ENCODE measurements around the gene CES5A.
A peak's percentile ranks its signal among the peaks of the same experiment; 100 is the strongest.

Gene CES5A

DNA sequence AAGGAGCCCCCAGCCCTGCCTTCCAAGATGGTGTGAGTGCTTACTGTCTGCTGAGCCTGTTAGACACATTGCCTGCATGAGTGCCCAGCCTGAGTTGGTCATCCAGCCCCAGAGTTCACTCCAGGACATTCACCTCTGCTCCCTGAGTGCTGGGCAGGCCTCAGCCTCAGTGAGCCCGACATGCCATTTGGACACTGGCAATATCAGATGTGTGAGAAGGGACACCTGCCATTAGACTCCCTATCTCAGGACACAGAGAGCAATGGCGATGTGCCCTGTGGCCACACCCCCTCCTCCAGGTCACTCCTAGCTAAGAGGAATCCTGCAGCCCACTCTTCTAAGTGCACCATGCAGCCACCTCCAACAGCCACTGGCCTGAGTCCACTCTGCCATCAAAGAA is 34.7 kb upstream of the CES5A start:
- Histone ChIP-seq H3K27me3 (ENCODE audit: control insufficient read depth, insufficient read depth, low read length, poor library complexity, severe bottlenecking) (no peaks in the 10 kb centered on the region), H3K4me3 (ENCODE audit: insufficient read depth, low read depth, low read length) (no peak overlapping the region), H3K36me3 (ENCODE audit: control insufficient read depth, insufficient read depth, low read length) (no peaks in the 10 kb centered on the region), H3K4me1 (ENCODE audit: control insufficient read depth, insufficient read depth, low read length) (no peaks in the 10 kb centered on the region), H3K27ac (ENCODE audit: insufficient read depth, low read depth, low read length, poor library complexity, severe bottlenecking) (no peak overlapping the region), H3K9me3 (ENCODE audit: control insufficient read depth, low read length) (no peaks in the 10 kb centered on the region)
- WGBS, 2 experiments: 94 to 95% methylated on average over 2 of the region's 2 CpGs

DNA sequence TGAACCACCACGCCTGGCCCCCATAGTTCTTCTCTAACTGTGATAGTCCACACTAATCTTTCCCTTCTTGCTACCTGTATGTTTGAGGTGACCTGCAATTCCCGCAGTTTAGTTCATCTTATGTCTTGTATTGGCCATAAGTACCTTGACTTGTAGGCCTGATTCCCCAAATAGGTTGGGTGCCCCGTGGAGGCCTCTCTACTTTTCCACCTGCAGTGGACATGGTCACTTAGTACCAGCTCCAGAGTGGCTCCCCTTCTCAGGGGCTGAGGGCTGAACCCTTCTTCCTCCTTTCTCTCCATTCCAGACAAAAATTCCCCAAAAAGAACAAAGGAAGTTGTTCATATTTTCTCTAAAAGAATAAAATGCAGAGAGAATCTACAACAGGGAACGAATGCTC is 33.5 kb upstream of the CES5A start:
- Histone ChIP-seq H3K4me3 (ENCODE audit: insufficient read depth, low read depth, low read length) (no peak overlapping the region), H3K27me3 (ENCODE audit: control insufficient read depth, insufficient read depth, low read length, poor library complexity, severe bottlenecking) (no peaks in the 10 kb centered on the region), H3K9me3 (ENCODE audit: control insufficient read depth, low read length) (no peaks in the 10 kb centered on the region), H3K4me1 (ENCODE audit: control insufficient read depth, insufficient read depth, low read length) (no peaks in the 10 kb centered on the region), H3K27ac (ENCODE audit: insufficient read depth, low read depth, low read length, poor library complexity, severe bottlenecking) (no peak overlapping the region), H3K36me3 (ENCODE audit: control insufficient read depth, insufficient read depth, low read length) (no peaks in the 10 kb centered on the region)
- WGBS, 2 experiments: 91 to 97% methylated on average over 4 of the region's 4 CpGs

DNA sequence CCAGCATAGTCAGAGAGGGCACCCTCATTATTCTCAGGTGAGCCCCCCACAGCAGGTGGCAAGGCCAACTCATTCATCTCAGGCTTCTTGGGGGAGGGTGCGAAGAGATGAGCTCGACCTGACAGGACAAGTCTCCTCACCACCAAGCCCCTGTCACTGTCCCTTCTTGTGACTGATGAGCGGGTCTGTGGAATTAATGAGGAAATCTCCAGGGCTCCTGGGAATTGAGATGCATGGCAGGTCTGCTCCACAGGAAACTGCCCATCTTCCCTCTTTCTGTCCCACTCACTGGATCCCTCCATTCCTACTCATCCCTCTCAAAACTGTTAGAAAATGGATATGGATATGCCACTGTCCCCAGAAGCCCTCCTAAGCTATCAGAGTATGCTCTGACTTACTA is 32.5 kb upstream of the CES5A start:
- H3K9me3 ChIP-seq (ENCODE audit: control insufficient read depth, low read length): no peaks in the 10 kb centered on the region
- H3K4me3 ChIP-seq (ENCODE audit: insufficient read depth, low read depth, low read length): no peak overlapping the region
- no peaks in the 10 kb centered on the region for H3K36me3 ChIP-seq (ENCODE audit: control insufficient read depth, insufficient read depth, low read length)
- H3K27me3 ChIP-seq (ENCODE audit: control insufficient read depth, insufficient read depth, low read length, poor library complexity, severe bottlenecking): no peaks in the 10 kb centered on the region
- no peak overlapping the region for H3K27ac ChIP-seq (ENCODE audit: insufficient read depth, low read depth, low read length, poor library complexity, severe bottlenecking)
- H3K4me1 ChIP-seq (ENCODE audit: control insufficient read depth, insufficient read depth, low read length): no peaks in the 10 kb centered on the region
- WGBS, 2 experiments: 80 to 92% methylated on average over 3 of the region's 3 CpGs

DNA sequence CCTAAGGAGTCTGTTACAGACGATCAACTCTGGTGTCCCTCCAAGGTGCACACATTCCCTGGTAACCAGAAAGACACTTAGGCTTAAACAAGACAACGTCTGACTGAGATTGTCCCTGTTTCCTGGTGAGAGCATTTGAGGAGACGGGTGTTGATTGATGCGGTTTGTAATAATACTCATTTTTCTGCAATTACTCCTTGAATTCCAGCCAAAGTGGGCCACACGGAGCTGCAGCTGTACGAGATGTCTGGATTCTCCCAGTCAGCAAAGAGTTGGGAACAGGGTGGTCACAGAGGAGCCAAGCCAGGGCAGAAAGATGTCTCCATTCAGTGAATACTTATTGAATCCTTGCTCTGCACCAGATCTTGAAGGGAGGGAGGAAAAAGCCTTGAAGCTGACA is 30.9 kb upstream of the CES5A start:
- H3K36me3 ChIP-seq (ENCODE audit: control insufficient read depth, insufficient read depth, low read length): no peaks in the 10 kb centered on the region
- peaks cover 5% of the 10 kb centered on the region for H3K4me1 ChIP-seq (ENCODE audit: control insufficient read depth, insufficient read depth, low read length)
- H3K4me3 ChIP-seq (ENCODE audit: insufficient read depth, low read depth, low read length): no peak overlapping the region
- H3K9me3 ChIP-seq (ENCODE audit: control insufficient read depth, low read length): no peaks in the 10 kb centered on the region
- H3K27ac ChIP-seq (ENCODE audit: insufficient read depth, low read depth, low read length, poor library complexity, severe bottlenecking): no peak overlapping the region
- no peaks in the 10 kb centered on the region for H3K27me3 ChIP-seq (ENCODE audit: control insufficient read depth, insufficient read depth, low read length, poor library complexity, severe bottlenecking)
- WGBS, 2 experiments: 92 to 96% methylated on average over 6 of the region's 6 CpGs

DNA sequence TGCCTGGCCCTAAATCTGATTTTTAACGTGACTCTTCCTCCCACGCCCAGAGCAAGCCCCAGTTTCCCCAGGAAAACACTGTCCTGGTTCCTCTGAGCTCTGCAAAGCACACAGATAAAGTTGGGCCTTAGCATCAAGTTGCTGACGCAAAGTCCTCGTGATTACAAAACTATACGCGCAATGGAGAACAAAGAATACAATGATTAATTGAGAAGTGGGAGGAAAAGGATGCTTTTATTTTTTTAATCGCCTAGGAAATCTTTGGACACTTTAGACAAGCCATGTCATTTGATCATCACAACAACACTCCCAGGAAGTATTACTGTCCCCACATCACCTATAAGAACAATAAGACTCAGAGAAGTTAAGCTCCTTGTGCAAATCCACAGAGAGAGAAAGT is 30.5 kb upstream of the CES5A start:
- H3K4me1 ChIP-seq (ENCODE audit: control insufficient read depth, insufficient read depth, low read length): peaks cover 6% of the 10 kb centered on the region
- no peaks in the 10 kb centered on the region for H3K9me3 ChIP-seq (ENCODE audit: control insufficient read depth, low read length)
- no peaks in the 10 kb centered on the region for H3K27me3 ChIP-seq (ENCODE audit: control insufficient read depth, insufficient read depth, low read length, poor library complexity, severe bottlenecking)
- no peak overlapping the region for H3K27ac ChIP-seq (ENCODE audit: insufficient read depth, low read depth, low read length, poor library complexity, severe bottlenecking)
- H3K36me3 ChIP-seq (ENCODE audit: control insufficient read depth, insufficient read depth, low read length): no peaks in the 10 kb centered on the region
- H3K4me3 ChIP-seq (ENCODE audit: insufficient read depth, low read depth, low read length): no peak overlapping the region
- 87 to 89% methylated on average over 7 of the region's 7 CpGs for WGBS, 2 experiments

DNA sequence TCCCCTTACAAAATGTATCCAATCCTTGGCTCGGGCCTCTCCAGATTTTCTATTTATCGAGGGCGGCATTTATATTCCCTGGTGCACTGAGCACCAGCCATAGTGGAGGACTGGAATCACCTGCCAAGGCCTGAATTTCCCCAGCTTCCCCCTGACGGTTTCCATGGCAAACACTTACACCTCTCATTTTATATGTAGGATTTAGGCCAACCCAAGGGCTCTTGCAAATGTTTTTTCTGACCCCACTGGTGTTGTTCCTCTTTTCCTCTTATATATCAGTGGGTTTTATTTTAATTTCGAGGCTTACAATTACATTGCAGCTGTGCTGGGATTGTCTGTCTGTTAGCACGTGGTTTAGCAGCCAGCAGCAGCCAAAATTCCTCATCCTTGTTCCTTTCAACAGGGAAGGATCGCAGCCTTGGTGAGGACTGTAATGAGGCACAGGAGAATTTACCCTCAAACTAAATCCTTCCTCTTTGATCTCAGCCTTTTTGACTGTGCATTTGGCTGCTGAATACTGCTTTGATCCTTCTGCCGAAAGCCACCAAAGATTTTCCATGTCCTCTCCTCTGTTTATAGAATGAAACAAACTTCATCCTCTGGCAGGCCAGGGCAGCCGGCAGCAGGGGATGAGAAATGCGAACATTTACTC is 26.5 kb upstream of the CES5A start:
- Histone ChIP-seq H3K4me3 (ENCODE audit: insufficient read depth, low read depth, low read length) (no peak overlapping the region), H3K4me1 (ENCODE audit: control insufficient read depth, insufficient read depth, low read length) (peaks cover 21% of the 10 kb centered on the region), H3K27ac (ENCODE audit: insufficient read depth, low read depth, low read length, poor library complexity, severe bottlenecking) (no peak overlapping the region), H3K36me3 (ENCODE audit: control insufficient read depth, insufficient read depth, low read length) (no peaks in the 10 kb centered on the region), H3K27me3 (ENCODE audit: control insufficient read depth, insufficient read depth, low read length, poor library complexity, severe bottlenecking) (no peaks in the 10 kb centered on the region), H3K9me3 (ENCODE audit: control insufficient read depth, low read length) (no peaks in the 10 kb centered on the region)
- 74 to 75% methylated on average over 10 of the region's 10 CpGs for WGBS, 2 experiments

DNA sequence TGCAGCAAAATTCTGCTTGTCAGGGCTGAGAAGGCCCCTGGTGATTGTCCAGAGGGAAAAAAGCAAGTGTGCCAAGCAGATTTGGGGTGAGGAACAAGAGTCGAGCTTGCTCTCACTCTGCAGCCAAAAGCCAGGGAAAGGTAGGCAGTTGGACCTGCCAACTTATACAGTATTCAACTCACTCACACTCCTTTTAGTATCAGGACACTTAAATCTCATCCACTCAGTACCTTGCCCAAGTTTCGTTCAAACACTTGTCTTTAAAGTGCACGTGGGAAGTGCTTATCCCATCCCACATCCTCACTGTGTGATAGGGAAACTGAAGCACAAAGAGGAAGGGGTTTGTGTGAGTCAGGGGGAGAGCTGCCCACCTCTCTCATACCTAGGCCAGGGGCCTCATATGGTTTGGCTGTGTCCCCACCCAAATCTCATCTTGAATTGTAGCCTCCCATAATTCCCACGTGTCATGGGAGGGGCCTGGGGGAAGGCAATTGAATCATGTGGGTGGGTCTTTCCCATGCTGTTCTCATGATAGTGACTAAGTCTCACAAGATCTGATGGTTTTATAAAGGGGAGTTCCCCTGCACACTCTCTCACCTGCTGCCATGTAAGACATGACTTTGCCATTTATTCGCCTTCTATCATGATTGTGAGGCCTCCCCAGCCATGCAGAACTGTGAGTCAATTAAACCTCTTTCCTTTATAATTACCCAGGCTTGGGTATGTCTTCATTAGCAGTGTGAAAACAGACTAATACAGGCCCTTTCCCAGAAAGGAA is 25.6 kb upstream of the CES5A start:
- WGBS, 2 experiments: 82 to 86% methylated on average over 4 to 5 of the region's 5 CpGs
- Histone ChIP-seq H3K9me3 (ENCODE audit: control insufficient read depth, low read length) (peaks cover 3% of the 10 kb centered on the region), H3K27me3 (ENCODE audit: control insufficient read depth, insufficient read depth, low read length, poor library complexity, severe bottlenecking) (no peaks in the 10 kb centered on the region), H3K4me3 (ENCODE audit: insufficient read depth, low read depth, low read length) (no peak overlapping the region), H3K4me1 (ENCODE audit: control insufficient read depth, insufficient read depth, low read length) (peaks cover 21% of the 10 kb centered on the region), H3K27ac (ENCODE audit: insufficient read depth, low read depth, low read length, poor library complexity, severe bottlenecking) (no peak overlapping the region), H3K36me3 (ENCODE audit: control insufficient read depth, insufficient read depth, low read length) (no peaks in the 10 kb centered on the region)

DNA sequence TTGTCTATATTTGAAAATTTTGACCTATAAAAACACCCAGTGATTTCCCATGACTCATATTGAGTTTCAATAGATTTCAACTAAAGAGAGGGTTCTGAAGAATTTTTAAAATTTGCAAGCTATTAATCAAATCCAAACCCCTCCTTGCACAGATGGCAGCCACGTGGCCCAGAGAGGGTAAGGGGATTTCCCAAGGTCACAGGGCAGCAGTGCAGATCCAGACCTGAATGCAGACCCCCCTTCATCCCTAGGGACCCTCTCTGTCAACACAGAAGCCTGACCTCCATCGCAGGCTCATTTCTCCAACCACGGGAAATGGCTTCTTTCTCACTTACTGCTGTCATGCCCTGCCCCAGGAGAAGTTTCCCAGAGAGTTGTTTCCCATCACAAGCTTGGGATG is 24.7 kb upstream of the CES5A start:
- Histone ChIP-seq H3K4me1 (ENCODE audit: control insufficient read depth, insufficient read depth, low read length) (peaks cover 21% of the 10 kb centered on the region), H3K27ac (ENCODE audit: insufficient read depth, low read depth, low read length, poor library complexity, severe bottlenecking) (peak overlapping the region; percentile 44), H3K9me3 (ENCODE audit: control insufficient read depth, low read length) (peaks cover 3% of the 10 kb centered on the region), H3K36me3 (ENCODE audit: control insufficient read depth, insufficient read depth, low read length) (no peaks in the 10 kb centered on the region), H3K4me3 (ENCODE audit: insufficient read depth, low read depth, low read length) (no peak overlapping the region), H3K27me3 (ENCODE audit: control insufficient read depth, insufficient read depth, low read length, poor library complexity, severe bottlenecking) (no peaks in the 10 kb centered on the region)
- WGBS, 2 experiments: 43 to 58% methylated on average over 3 of the region's 3 CpGs

DNA sequence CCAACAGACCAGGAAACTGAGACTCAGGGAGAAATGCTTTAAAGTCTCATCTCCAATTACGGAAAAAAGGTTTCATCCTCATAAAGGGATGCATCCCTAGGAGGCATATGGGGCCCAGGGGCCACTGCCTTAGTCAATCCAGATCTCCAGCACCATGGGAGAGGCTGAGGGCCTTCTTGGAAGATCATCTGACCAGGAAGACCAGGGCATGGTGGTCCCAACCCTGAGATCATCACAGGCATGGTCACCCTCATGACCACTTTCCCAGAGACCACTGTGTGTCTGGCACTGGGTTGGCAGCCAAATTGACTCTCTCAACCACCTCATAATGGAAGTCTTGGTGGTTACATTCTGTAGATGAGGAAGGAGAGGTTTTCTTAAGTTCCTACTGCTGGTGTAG is 23.4 kb upstream of the CES5A start:
- peaks cover 21% of the 10 kb centered on the region for H3K4me1 ChIP-seq (ENCODE audit: control insufficient read depth, insufficient read depth, low read length)
- no peak overlapping the region for H3K27ac ChIP-seq (ENCODE audit: insufficient read depth, low read depth, low read length, poor library complexity, severe bottlenecking)
- 93 to 96% methylated on average over 1 of the region's 1 CpG for WGBS, 2 experiments

DNA sequence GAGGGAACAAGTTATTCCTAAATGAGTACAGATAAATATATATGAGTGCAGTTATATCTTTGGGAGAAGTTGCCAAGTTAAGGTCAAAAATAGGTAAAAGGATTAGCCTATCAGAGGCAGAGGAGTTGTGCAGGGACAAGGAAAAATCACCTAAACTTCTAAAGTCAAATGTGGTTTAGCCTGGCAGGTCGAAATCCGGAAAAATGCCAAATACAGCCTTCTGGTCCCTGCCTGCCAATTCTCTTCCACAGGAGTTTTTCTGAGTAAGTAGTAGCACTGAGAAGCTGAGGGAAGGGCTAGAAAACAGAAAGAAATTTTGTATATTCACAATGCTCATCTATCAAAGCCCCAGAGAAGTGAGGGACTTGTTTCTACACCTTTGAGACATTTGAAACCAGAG is 17.6 kb upstream of the CES5A start:
- H3K4me1 ChIP-seq (ENCODE audit: control insufficient read depth, insufficient read depth, low read length): no peaks in the 10 kb centered on the region
- H3K9me3 ChIP-seq (ENCODE audit: control insufficient read depth, low read length): peaks cover 3% of the 10 kb centered on the region
- 75 to 86% methylated on average over 2 of the region's 2 CpGs for WGBS, 2 experiments
- H3K36me3 ChIP-seq (ENCODE audit: control insufficient read depth, insufficient read depth, low read length): no peaks in the 10 kb centered on the region
- no peak overlapping the region for H3K27ac ChIP-seq (ENCODE audit: insufficient read depth, low read depth, low read length, poor library complexity, severe bottlenecking)
- no peaks in the 10 kb centered on the region for H3K27me3 ChIP-seq (ENCODE audit: control insufficient read depth, insufficient read depth, low read length, poor library complexity, severe bottlenecking)
- H3K4me3 ChIP-seq (ENCODE audit: insufficient read depth, low read depth, low read length): no peak overlapping the region

More for the DNA sequence above, 23.4 kb upstream of the CES5A start:
- Histone ChIP-seq H3K27me3 (ENCODE audit: control insufficient read depth, insufficient read depth, low read length, poor library complexity, severe bottlenecking) (no peaks in the 10 kb centered on the region), H3K4me3 (ENCODE audit: insufficient read depth, low read depth, low read length) (no peak overlapping the region), H3K36me3 (ENCODE audit: control insufficient read depth, insufficient read depth, low read length) (no peaks in the 10 kb centered on the region), H3K9me3 (ENCODE audit: control insufficient read depth, low read length) (peaks cover 3% of the 10 kb centered on the region)

All from ectodermal cell (in vitro differentiated cells).